ENCODE results near the gene TIRAP.

TIRAP gene

GRCh38 chr11:126328938-126329643 lies 46.2 kb downstream of the TIRAP start:
- H3K36me3 ChIP-seq (ENCODE audit: control insufficient read depth, insufficient read depth, low read length), result no peaks in the 10 kb centered on the region
- H3K9ac ChIP-seq (ENCODE audit: low read depth, low read length), result no peak overlapping the region
- H3K4me1 ChIP-seq (ENCODE audit: control insufficient read depth, insufficient read depth, low read length), result no peaks in the 10 kb centered on the region
- no peaks in the 10 kb centered on the region for H3K9me3 ChIP-seq (ENCODE audit: control insufficient read depth, insufficient read depth, low read length)
- H3K27me3 ChIP-seq (ENCODE audit: control insufficient read depth, insufficient read depth, low read length), result no peaks in the 10 kb centered on the region
- no peak overlapping the region for H3K4me3 ChIP-seq (ENCODE audit: low read depth, low read length)

GRCh38 chr11:126329644-126330211 lies 46.8 kb downstream of the TIRAP start:
- Histone ChIP-seq H3K27me3 (ENCODE audit: control insufficient read depth, insufficient read depth, low read length) (no peaks in the 10 kb centered on the region), H3K4me3 (ENCODE audit: low read depth, low read length) (no peak overlapping the region), H3K9ac (ENCODE audit: low read depth, low read length) (no peak overlapping the region), H3K9me3 (ENCODE audit: control insufficient read depth, insufficient read depth, low read length) (no peaks in the 10 kb centered on the region), H3K4me1 (ENCODE audit: control insufficient read depth, insufficient read depth, low read length) (no peaks in the 10 kb centered on the region), H3K36me3 (ENCODE audit: control insufficient read depth, insufficient read depth, low read length) (no peaks in the 10 kb centered on the region)

GRCh38 chr11:126331286-126331685 lies 48.4 kb downstream of the TIRAP start:
- Histone ChIP-seq H3K9me3 (ENCODE audit: control insufficient read depth, insufficient read depth, low read length) (no peaks in the 10 kb centered on the region), H3K36me3 (ENCODE audit: control insufficient read depth, insufficient read depth, low read length) (no peaks in the 10 kb centered on the region), H3K4me1 (ENCODE audit: control insufficient read depth, insufficient read depth, low read length) (no peaks in the 10 kb centered on the region), H3K4me3 (ENCODE audit: low read depth, low read length) (no peak overlapping the region), H3K27me3 (ENCODE audit: control insufficient read depth, insufficient read depth, low read length) (no peaks in the 10 kb centered on the region), H3K9ac (ENCODE audit: low read depth, low read length) (no peak overlapping the region)

GRCh38 chr11:126332221-126332711 lies 49.4 kb downstream of the TIRAP start:
- no peaks in the 10 kb centered on the region for H3K4me1 ChIP-seq (ENCODE audit: control insufficient read depth, insufficient read depth, low read length)
- H3K9ac ChIP-seq (ENCODE audit: low read depth, low read length), result no peak overlapping the region
- no peaks in the 10 kb centered on the region for H3K36me3 ChIP-seq (ENCODE audit: control insufficient read depth, insufficient read depth, low read length)
- H3K9me3 ChIP-seq (ENCODE audit: control insufficient read depth, insufficient read depth, low read length), result no peaks in the 10 kb centered on the region
- H3K4me3 ChIP-seq (ENCODE audit: low read depth, low read length), result no peak overlapping the region
- H3K27me3 ChIP-seq (ENCODE audit: control insufficient read depth, insufficient read depth, low read length), result no peaks in the 10 kb centered on the region

GRCh38 chr11:126333142-126333541 lies 50.2 kb downstream of the TIRAP start:
- H3K27me3 ChIP-seq (ENCODE audit: control insufficient read depth, insufficient read depth, low read length), result no peaks in the 10 kb centered on the region
- no peaks in the 10 kb centered on the region for H3K9me3 ChIP-seq (ENCODE audit: control insufficient read depth, insufficient read depth, low read length)
- H3K4me1 ChIP-seq (ENCODE audit: control insufficient read depth, insufficient read depth, low read length), result no peaks in the 10 kb centered on the region
- H3K9ac ChIP-seq (ENCODE audit: low read depth, low read length), result no peak overlapping the region
- H3K36me3 ChIP-seq (ENCODE audit: control insufficient read depth, insufficient read depth, low read length), result no peaks in the 10 kb centered on the region
- no peak overlapping the region for H3K4me3 ChIP-seq (ENCODE audit: low read depth, low read length)

GRCh38 chr11:126334659-126335462 lies 52.0 kb downstream of the TIRAP start:
- Histone ChIP-seq H3K4me1 (ENCODE audit: control insufficient read depth, insufficient read depth, low read length) (no peaks in the 10 kb centered on the region), H3K36me3 (ENCODE audit: control insufficient read depth, insufficient read depth, low read length) (peaks cover 6% of the 10 kb centered on the region)

GRCh38 chr11:126335463-126335760 lies 52.5 kb downstream of the TIRAP start:
- Histone ChIP-seq H3K9me3 (ENCODE audit: control insufficient read depth, insufficient read depth, low read length) (no peaks in the 10 kb centered on the region), H3K9ac (ENCODE audit: low read depth, low read length) (no peak overlapping the region), H3K27me3 (ENCODE audit: control insufficient read depth, insufficient read depth, low read length) (no peaks in the 10 kb centered on the region), H3K36me3 (ENCODE audit: control insufficient read depth, insufficient read depth, low read length) (peaks cover 6% of the 10 kb centered on the region), H3K4me3 (ENCODE audit: low read depth, low read length) (no peak overlapping the region), H3K4me1 (ENCODE audit: control insufficient read depth, insufficient read depth, low read length) (no peaks in the 10 kb centered on the region)

More at GRCh38 chr11:126334659-126335462, 52.0 kb downstream of the TIRAP start:
- H3K27me3 ChIP-seq (ENCODE audit: control insufficient read depth, insufficient read depth, low read length), result no peaks in the 10 kb centered on the region
- H3K9me3 ChIP-seq (ENCODE audit: control insufficient read depth, insufficient read depth, low read length), result no peaks in the 10 kb centered on the region
- no peak overlapping the region for H3K4me3 ChIP-seq (ENCODE audit: low read depth, low read length)
- H3K9ac ChIP-seq (ENCODE audit: low read depth, low read length), result no peak overlapping the region

GRCh38 chr11:126336138-126336541 lies 53.2 kb downstream of the TIRAP start:
- H3K4me1 ChIP-seq (ENCODE audit: control insufficient read depth, insufficient read depth, low read length), result no peaks in the 10 kb centered on the region
- H3K27me3 ChIP-seq (ENCODE audit: control insufficient read depth, insufficient read depth, low read length), result no peaks in the 10 kb centered on the region
- H3K4me3 ChIP-seq (ENCODE audit: low read depth, low read length), result no peak overlapping the region
- H3K9ac ChIP-seq (ENCODE audit: low read depth, low read length), result no peak overlapping the region
- H3K36me3 ChIP-seq (ENCODE audit: control insufficient read depth, insufficient read depth, low read length), result peaks cover 6% of the 10 kb centered on the region
- no peaks in the 10 kb centered on the region for H3K9me3 ChIP-seq (ENCODE audit: control insufficient read depth, insufficient read depth, low read length)

- Histone ChIP-seq H3K27me3 (ENCODE audit: control insufficient read depth, insufficient read depth, low read length) (no peaks in the 10 kb centered on the region), H3K9me3 (ENCODE audit: control insufficient read depth, insufficient read depth, low read length) (no peaks in the 10 kb centered on the region), H3K4me1 (ENCODE audit: control insufficient read depth, insufficient read depth, low read length) (no peaks in the 10 kb centered on the region), H3K4me3 (ENCODE audit: low read depth, low read length) (no peak overlapping the region), H3K9ac (ENCODE audit: low read depth, low read length) (no peak overlapping the region), H3K36me3 (ENCODE audit: control insufficient read depth, insufficient read depth, low read length) (peaks cover 6% of the 10 kb centered on the region)
Observed at GRCh38 chr11:126336671-126337101, 53.8 kb downstream of the TIRAP start.

GRCh38 chr11:126337126-126337473 lies 54.2 kb downstream of the TIRAP start:
- Histone ChIP-seq H3K9ac (ENCODE audit: low read depth, low read length) (no peak overlapping the region), H3K27me3 (ENCODE audit: control insufficient read depth, insufficient read depth, low read length) (no peaks in the 10 kb centered on the region), H3K4me3 (ENCODE audit: low read depth, low read length) (no peak overlapping the region), H3K36me3 (ENCODE audit: control insufficient read depth, insufficient read depth, low read length) (peaks cover 6% of the 10 kb centered on the region), H3K9me3 (ENCODE audit: control insufficient read depth, insufficient read depth, low read length) (no peaks in the 10 kb centered on the region), H3K4me1 (ENCODE audit: control insufficient read depth, insufficient read depth, low read length) (no peaks in the 10 kb centered on the region)

- Histone ChIP-seq H3K9ac (ENCODE audit: low read depth, low read length) (no peak overlapping the region), H3K9me3 (ENCODE audit: control insufficient read depth, insufficient read depth, low read length) (no peaks in the 10 kb centered on the region), H3K4me3 (ENCODE audit: low read depth, low read length) (no peak overlapping the region), H3K27me3 (ENCODE audit: control insufficient read depth, insufficient read depth, low read length) (no peaks in the 10 kb centered on the region), H3K36me3 (ENCODE audit: control insufficient read depth, insufficient read depth, low read length) (peaks cover 6% of the 10 kb centered on the region), H3K4me1 (ENCODE audit: control insufficient read depth, insufficient read depth, low read length) (no peaks in the 10 kb centered on the region)
Observed at GRCh38 chr11:126337474-126338241, 54.8 kb downstream of the TIRAP start.
